Endodermal cell (in vitro differentiated cells): ENCODE data around the gene BUB1. TPM values are rescaled to one million over a fixed set of nuclear protein-coding genes. Genes with fewer than 3 reads are reported as not detected.

Source experiments
- DNase-seq: peaks from one replicate; pipeline ENCODE4 v3.0.0-alpha.2; 2017
- H3K27ac ChIP-seq: 2 replicates; pipeline ENCODE4 v1.5.1; 2013; ENCODE audit warnings: mild to moderate bottlenecking, low read depth, low read length, moderate library complexity
- H3K27me3 ChIP-seq: 2 replicates; pipeline ENCODE4 v1.6.1; 2013; ENCODE audit warnings: mild to moderate bottlenecking, low read length, moderate library complexity; ENCODE audit not compliant: insufficient read depth, control insufficient read depth, poor library complexity, severe bottlenecking
- H3K36me3 ChIP-seq: 2 replicates; pipeline ENCODE4 v1.7.0; 2013; ENCODE audit warnings: mild to moderate bottlenecking, low read length, moderate library complexity; ENCODE audit not compliant: control insufficient read depth, insufficient read depth
- H3K4me1 ChIP-seq: one replicate; pipeline ENCODE4 v1.7.0; 2013; ENCODE audit warnings: low read length; ENCODE audit not compliant: control insufficient read depth, insufficient read depth
- H3K4me3 ChIP-seq: 2 replicates; pipeline ENCODE4 v1.5.1; 2013; ENCODE audit warnings: mild to moderate bottlenecking, low read length, moderate library complexity
- H3K9ac ChIP-seq: 2 replicates; pipeline ENCODE4 v1.6.1; 2013; ENCODE audit warnings: mild to moderate bottlenecking, low read length, moderate library complexity; ENCODE audit not compliant: poor library complexity, severe bottlenecking; ENCODE audit errors: extremely low read depth
- H3K9me3 ChIP-seq: 2 replicates; pipeline ENCODE4 v1.6.1; 2013; ENCODE audit warnings: mild to moderate bottlenecking, low read length, moderate library complexity; ENCODE audit not compliant: control insufficient read depth
- H3K27ac Mint-ChIP-seq: 2 replicates; pipeline ENCODE4 v1.8.0; 2020; ENCODE audit warnings: mixed read lengths
- H3K27me3 Mint-ChIP-seq: 2 replicates; pipeline ENCODE4 v1.8.0; 2021; ENCODE audit warnings: mild to moderate bottlenecking, mixed read lengths; ENCODE audit not compliant: insufficient read depth
- H3K36me3 Mint-ChIP-seq: 2 replicates; pipeline ENCODE4 v1.8.0; 2020; ENCODE audit warnings: low read depth, mixed read lengths
- H3K4me1 Mint-ChIP-seq: 2 replicates; pipeline ENCODE4 v1.8.0; 2020; ENCODE audit warnings: mixed read lengths
- H3K4me3 Mint-ChIP-seq: 2 replicates; pipeline ENCODE4 v1.8.0; 2020; ENCODE audit warnings: mild to moderate bottlenecking, moderate library complexity, mixed read lengths
- H3K9me3 Mint-ChIP-seq: 2 replicates; pipeline ENCODE4 v1.8.0; 2020; ENCODE audit warnings: mild to moderate bottlenecking, mixed read lengths
- WGBS, 2 experiments: methylation state at CpG; one replicate each; pipeline versions ENCODE4 v1.1.5 to v1.1.7; 2013; ENCODE audit warnings: missing lambda C conversion rate in 2 of 2, mixed read lengths in 1 of 2; ENCODE audit not compliant: insufficient coverage in 1 of 2, insufficient read length in 1 of 2; 5-methylcytosine and 5-hydroxymethylcytosine counted together
- total RNA-seq, 2 donors: library from RNA; stranded (reverse); fragmentation: NEBNext Ultra II Directional in 1 of 2; extraction: Animal tissue kit (Norgen Biotek cat#: 25700) in 1 of 2; gene quantifications; 2 replicates in 1 of 2; 3 replicates in 1 of 2; pipeline ENCODE4 v1.2.1, GENCODE V29; 2021
- TF ChIP-seq, protein P1 (sequence below): fragments of 200-600 bp; sonication (generic); conservative IDR thresholded peaks from 2 replicates; pipeline ENCODE4 v1.5.0; 2021; ENCODE audit warnings: antibody characterized with exemption, mild to moderate bottlenecking

BUB1 gene
- total RNA-seq, 2 donors from 2014 or later = 68.3 to 118 TPM

DNA sequence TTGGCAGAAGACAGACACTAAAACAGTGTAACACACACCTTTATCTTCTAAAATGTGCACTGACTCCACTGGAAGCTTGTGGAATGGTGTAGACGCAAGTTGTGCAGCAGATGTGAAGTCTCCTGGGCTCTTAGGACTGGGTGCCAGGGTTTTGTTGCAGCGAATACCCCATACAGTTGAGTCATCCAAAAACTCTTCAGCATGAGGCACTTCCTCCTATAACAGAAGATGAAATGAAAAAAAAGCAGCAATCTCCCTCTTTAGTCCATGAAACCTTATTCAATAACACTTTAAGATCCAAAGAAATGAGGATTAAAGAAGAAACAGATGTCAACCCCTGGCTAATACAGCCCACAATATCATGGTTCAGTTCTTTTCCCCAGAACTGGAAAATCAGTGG is 22.2 kb downstream of the BUB1 start:
- no peaks in the 10 kb centered on the region for H3K27me3 ChIP-seq
- H3K9ac ChIP-seq = no peak overlapping the region
- H3K9me3 ChIP-seq = no peaks in the 10 kb centered on the region
- peaks cover 94% of the 10 kb centered on the region for H3K36me3 ChIP-seq
- TF ChIP-seq, protein P1, sequence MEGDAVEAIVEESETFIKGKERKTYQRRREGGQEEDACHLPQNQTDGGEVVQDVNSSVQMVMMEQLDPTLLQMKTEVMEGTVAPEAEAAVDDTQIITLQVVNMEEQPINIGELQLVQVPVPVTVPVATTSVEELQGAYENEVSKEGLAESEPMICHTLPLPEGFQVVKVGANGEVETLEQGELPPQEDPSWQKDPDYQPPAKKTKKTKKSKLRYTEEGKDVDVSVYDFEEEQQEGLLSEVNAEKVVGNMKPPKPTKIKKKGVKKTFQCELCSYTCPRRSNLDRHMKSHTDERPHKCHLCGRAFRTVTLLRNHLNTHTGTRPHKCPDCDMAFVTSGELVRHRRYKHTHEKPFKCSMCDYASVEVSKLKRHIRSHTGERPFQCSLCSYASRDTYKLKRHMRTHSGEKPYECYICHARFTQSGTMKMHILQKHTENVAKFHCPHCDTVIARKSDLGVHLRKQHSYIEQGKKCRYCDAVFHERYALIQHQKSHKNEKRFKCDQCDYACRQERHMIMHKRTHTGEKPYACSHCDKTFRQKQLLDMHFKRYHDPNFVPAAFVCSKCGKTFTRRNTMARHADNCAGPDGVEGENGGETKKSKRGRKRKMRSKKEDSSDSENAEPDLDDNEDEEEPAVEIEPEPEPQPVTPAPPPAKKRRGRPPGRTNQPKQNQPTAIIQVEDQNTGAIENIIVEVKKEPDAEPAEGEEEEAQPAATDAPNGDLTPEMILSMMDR = no peak
- 85 to 100% methylated on average over 1 to 2 of the region's 2 CpGs for WGBS, 2 experiments
- Mint-ChIP-seq H3K27me3 (no peaks in the 10 kb centered on the region), H3K4me1 (peaks cover 25% of the 10 kb centered on the region), H3K9me3 (no peaks in the 10 kb centered on the region), H3K4me3 (no peak overlapping the region), H3K27ac (no peak overlapping the region), H3K36me3 (peaks cover 70% of the 10 kb centered on the region)
- H3K27ac ChIP-seq = no peak overlapping the region
- no peak overlapping the region for H3K4me3 ChIP-seq
- DNase-seq = no peak
- H3K4me1 ChIP-seq = no peaks in the 10 kb centered on the region

DNA sequence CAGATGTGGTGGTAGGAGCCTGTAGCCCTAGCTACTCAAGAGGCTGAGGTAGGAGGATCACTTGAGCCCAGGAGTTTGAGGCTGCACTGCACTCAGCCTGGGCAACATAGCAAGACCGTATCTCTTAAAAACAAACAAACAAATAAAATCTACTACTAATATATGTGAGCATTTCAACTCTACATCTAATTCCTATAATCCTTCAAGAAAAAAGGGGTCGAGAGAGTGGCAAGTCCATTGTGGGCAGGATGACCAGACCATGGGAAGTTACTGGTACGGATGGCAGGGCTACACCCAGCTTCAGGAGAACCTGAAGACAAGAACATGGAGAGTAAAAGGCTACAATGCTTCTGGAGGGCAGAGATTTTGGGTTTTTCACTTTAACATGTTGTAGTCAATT is 24.0 kb downstream of the BUB1 start:
- Mint-ChIP-seq H3K27me3 (no peaks in the 10 kb centered on the region), H3K4me1 (peaks cover 20% of the 10 kb centered on the region), H3K9me3 (no peaks in the 10 kb centered on the region), H3K4me3 (no peak overlapping the region), H3K36me3 (peaks cover 70% of the 10 kb centered on the region), H3K27ac (no peak overlapping the region)
- Histone ChIP-seq H3K9me3 (no peaks in the 10 kb centered on the region), H3K36me3 (peaks cover 95% of the 10 kb centered on the region), H3K4me1 (no peaks in the 10 kb centered on the region), H3K27ac (no peak overlapping the region), H3K27me3 (no peaks in the 10 kb centered on the region), H3K9ac (no peak overlapping the region), H3K4me3 (no peak overlapping the region)
- no peak for DNase-seq
- WGBS, 2 experiments = 98 to 100% methylated on average over 2 to 3 of the region's 3 CpGs
- TF ChIP-seq, protein P1 = no peak

DNA sequence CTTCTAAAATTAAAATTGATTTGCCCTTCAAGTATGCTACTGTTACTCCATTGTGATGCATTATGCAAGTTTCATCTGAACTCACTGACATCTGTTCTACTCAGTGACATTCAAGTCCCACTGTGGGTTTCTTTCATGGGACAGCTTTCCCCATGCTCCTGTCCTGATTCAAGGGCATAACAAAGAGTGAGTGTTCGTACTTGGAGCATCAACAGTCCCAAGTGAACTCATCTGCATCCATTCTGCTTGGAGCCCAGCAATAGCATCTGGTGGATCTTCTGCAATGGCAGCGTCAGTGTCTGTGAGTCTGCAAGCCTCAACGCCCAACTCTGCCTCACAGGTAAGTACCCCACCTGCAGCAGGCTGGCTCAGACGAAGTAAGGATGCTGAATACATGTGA is 27.5 kb downstream of the BUB1 start:
- no peak overlapping the region for H3K9ac ChIP-seq
- H3K27ac ChIP-seq = no peak overlapping the region
- TF ChIP-seq, protein P1 = no peak
- H3K36me3 ChIP-seq = peaks cover 95% of the 10 kb centered on the region
- 88 to 98% methylated on average over 4 of the region's 4 CpGs for WGBS, 2 experiments
- Mint-ChIP-seq H3K27ac (no peak overlapping the region), H3K36me3 (peaks cover 78% of the 10 kb centered on the region), H3K9me3 (no peaks in the 10 kb centered on the region), H3K4me1 (peaks cover 3% of the 10 kb centered on the region), H3K4me3 (no peak overlapping the region), H3K27me3 (no peaks in the 10 kb centered on the region)
- no peak for DNase-seq
- no peaks in the 10 kb centered on the region for H3K27me3 ChIP-seq
- no peak overlapping the region for H3K4me3 ChIP-seq
- H3K4me1 ChIP-seq = no peaks in the 10 kb centered on the region
- H3K9me3 ChIP-seq = peaks cover 7% of the 10 kb centered on the region
